ENCODE results near the gene POLN. TPM values are rescaled to one million over a fixed set of nuclear protein-coding genes. Genes with fewer than 3 reads are reported as not detected.
A peak's percentile ranks its signal among the peaks of the same experiment; 100 is the strongest.
"Not testable (repeated sequence)": the region's sequence is repeated elsewhere in the genome, so short reads cannot be mapped to it uniquely, and the experiment has no call there.

POLN gene
- total and polyA plus RNA-seq, 3 experiments from 2014 or later = 0.55 to 1.6 (median 1.5) TPM

DNA sequence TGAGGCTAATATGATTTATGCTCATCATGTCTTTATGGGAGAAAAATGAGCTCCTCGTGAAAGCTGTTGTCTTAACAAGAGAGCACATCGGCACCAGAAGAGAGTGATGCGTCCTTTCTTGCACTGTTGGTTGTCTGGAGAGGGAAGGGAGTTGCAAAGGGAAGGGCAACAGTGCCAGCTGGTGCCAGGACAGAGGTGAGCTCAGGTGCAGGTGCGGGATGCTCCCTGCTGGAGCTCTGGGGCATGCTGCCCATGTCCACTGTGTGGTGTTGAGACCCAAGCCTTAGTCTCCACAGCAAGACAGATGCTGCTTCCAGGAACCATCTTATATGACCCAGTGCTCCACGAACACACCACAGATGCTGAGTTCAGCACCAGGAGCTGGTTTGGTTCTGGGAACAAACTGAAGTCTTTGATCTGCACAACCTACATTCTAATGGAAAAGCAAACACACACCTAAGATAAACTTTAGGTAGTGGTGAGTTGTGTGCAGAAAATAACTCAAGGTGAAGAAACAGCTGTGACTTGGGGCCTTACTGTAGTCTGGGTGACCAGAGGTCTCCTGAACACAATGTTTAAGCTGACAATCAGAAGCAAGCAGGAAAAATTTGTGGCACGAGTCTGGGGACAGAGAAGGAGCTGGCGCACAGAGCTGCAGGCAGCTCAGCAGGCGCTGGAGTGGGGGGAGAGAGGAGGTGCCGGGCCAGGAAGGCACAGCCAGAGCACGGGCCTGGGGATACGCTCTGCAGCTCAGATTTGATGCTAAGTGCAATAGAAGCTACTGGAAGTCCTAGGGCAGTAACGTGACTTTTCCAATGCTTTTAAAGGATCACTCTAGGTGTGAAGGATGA, 73.2 kb downstream of the POLN start:
- peak overlapping the region in 4 of 8 donors; percentile 24 to 63 (median 50) for H3K27ac Mint-ChIP-seq
- peaks cover 21 to 22% (median 22%) of the 10 kb centered on the region in 3 donors for H3K4me1 Mint-ChIP-seq
- no peak for DNase-seq
- Histone ChIP-seq H3K9me3 (ENCODE audit: low read length) (no peaks in the 10 kb centered on the region), H3K27ac (ENCODE audit: low read depth, low read length) (no peak overlapping the region), H3K4me1 (ENCODE audit: insufficient read depth, low read length) (peaks cover 5% of the 10 kb centered on the region), H3K4me3 (ENCODE audit: low read length) (no peak overlapping the region), H3K36me3 (ENCODE audit: insufficient read depth, low read length) (no peaks in the 10 kb centered on the region), H3K27me3 (ENCODE audit: insufficient read depth, low read length, poor library complexity, severe bottlenecking) (no peaks in the 10 kb centered on the region)
- no peaks in the 10 kb centered on the region for H3K9me3 Mint-ChIP-seq
- H3K36me3 Mint-ChIP-seq = peaks cover 0 to 18% (median 3%) of the 10 kb centered on the region in 3 donors
- H3K4me3 Mint-ChIP-seq = no peak overlapping the region
- ChIA-PET CTCF (no interaction called here), POLR2A (no interaction called here)
- no peaks in the 10 kb centered on the region for H3K27me3 Mint-ChIP-seq

DNA sequence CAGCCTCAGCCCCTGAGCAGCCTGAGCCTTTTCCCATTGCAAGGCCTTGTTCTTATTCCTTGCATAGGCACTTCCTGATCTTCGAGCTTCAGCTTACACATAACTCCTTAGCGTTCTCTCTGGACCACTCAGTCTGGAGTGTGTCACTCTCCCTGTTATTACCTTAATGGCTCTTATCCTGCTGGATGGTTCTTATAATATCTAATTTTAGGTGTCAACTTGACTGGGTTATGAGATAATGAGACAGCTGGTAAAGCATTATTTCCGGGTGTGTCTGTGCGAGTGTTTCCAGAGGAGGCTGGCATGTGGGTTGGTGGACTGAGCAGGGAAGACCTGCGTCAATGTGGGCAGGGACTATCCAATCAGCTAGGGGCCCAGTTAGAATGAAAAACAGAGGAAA, 75.7 kb downstream of the POLN start:
- H3K9me3 ChIP-seq (ENCODE audit: low read length) = no peaks in the 10 kb centered on the region
- DNase-seq = no peak
- ChIA-PET POLR2A (no interaction called here), CTCF (no interaction called here)
- Mint-ChIP-seq H3K9me3 (no peaks in the 10 kb centered on the region), H3K36me3 (peaks cover 0 to 18% (median 3%) of the 10 kb centered on the region in 3 donors), H3K27me3 (no peaks in the 10 kb centered on the region), H3K4me1 (peaks cover 0 to 1% (median 0%) of the 10 kb centered on the region in 3 donors), H3K4me3 (no peak overlapping the region), H3K27ac (no peak overlapping the region)
- no peaks in the 10 kb centered on the region for H3K4me1 ChIP-seq (ENCODE audit: insufficient read depth, low read length)
- no peaks in the 10 kb centered on the region for H3K27me3 ChIP-seq (ENCODE audit: insufficient read depth, low read length, poor library complexity, severe bottlenecking)
- no peaks in the 10 kb centered on the region for H3K36me3 ChIP-seq (ENCODE audit: insufficient read depth, low read length)
- no peak overlapping the region for H3K27ac ChIP-seq (ENCODE audit: low read depth, low read length)
- no peak overlapping the region for H3K4me3 ChIP-seq (ENCODE audit: low read length)

DNA sequence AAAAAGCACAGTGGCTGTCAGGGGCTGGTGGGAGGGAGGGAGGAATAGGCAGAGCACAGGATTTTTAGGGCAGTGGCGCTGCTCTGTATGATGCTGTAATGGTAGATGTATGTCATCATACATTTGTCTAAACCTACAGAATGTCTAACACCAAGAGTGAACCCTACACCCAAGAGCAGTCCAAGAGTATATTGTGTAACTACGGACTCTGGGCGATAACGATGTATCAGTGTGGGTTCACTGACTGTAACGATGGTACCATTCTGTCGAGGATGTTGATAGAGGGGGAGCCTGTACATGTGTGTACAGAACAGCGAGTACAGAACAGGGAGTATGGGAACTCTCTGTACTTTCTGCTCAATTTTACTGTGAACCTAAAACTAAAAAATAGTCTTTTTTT, 76.5 kb downstream of the POLN start:
- Histone ChIP-seq H3K4me3 (ENCODE audit: low read length) (no peak overlapping the region), H3K27me3 (ENCODE audit: insufficient read depth, low read length, poor library complexity, severe bottlenecking) (no peaks in the 10 kb centered on the region), H3K27ac (ENCODE audit: low read depth, low read length) (no peak overlapping the region), H3K9me3 (ENCODE audit: low read length) (no peaks in the 10 kb centered on the region), H3K4me1 (ENCODE audit: insufficient read depth, low read length) (no peaks in the 10 kb centered on the region), H3K36me3 (ENCODE audit: insufficient read depth, low read length) (no peaks in the 10 kb centered on the region)
- CTCF ChIA-PET = no interaction called here
- no peak overlapping the region for H3K27ac Mint-ChIP-seq
- H3K9me3 Mint-ChIP-seq = no peaks in the 10 kb centered on the region
- POLR2A ChIA-PET = no interaction called here
- no peaks in the 10 kb centered on the region for H3K4me1 Mint-ChIP-seq
- H3K4me3 Mint-ChIP-seq = no peak overlapping the region
- DNase-seq = no peak
- H3K36me3 Mint-ChIP-seq = peaks cover 0 to 15% (median 3%) of the 10 kb centered on the region in 3 donors
- no peaks in the 10 kb centered on the region for H3K27me3 Mint-ChIP-seq

DNA sequence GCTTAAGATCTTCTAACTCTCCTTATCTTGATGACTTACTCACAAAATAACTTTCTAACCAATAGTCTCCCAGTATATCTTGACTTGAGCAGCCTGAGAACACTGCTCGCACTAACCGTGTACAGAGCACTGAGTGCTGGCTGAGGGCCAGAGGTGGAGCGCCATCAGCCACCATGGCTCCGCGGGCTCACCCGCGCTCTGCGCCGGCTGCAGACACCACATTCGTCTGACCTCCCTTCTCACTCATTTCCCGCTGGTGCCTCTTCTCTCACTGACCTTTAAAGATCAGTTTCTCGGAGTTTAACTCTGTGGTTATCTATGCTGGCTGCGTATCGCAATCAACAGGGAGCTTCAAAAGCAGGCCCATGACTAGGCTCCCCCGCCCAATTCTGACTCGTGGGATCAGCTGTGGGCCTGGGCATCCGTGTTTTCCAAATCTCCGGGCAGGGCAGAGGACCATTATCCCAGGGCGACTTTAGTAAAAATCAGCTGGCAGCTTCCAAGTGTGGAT, 78.6 kb downstream of the POLN start:
- no peaks in the 10 kb centered on the region for H3K9me3 Mint-ChIP-seq
- no peak overlapping the region for H3K4me3 ChIP-seq (ENCODE audit: low read length)
- DNase-seq = no peak
- no peak overlapping the region for H3K27ac Mint-ChIP-seq
- H3K27me3 ChIP-seq (ENCODE audit: insufficient read depth, low read length, poor library complexity, severe bottlenecking) = no peaks in the 10 kb centered on the region
- H3K4me3 Mint-ChIP-seq = no peak overlapping the region
- POLR2A ChIA-PET = no interaction called here
- CTCF ChIA-PET = no interaction called here
- peaks cover 0 to 13% (median 3%) of the 10 kb centered on the region in 3 donors for H3K36me3 Mint-ChIP-seq
- no peaks in the 10 kb centered on the region for H3K9me3 ChIP-seq (ENCODE audit: low read length)
- no peaks in the 10 kb centered on the region for H3K4me1 Mint-ChIP-seq
- H3K27me3 Mint-ChIP-seq = no peaks in the 10 kb centered on the region
- H3K4me1 ChIP-seq (ENCODE audit: insufficient read depth, low read length) = no peaks in the 10 kb centered on the region
- no peak overlapping the region for H3K27ac ChIP-seq (ENCODE audit: low read depth, low read length)
- H3K36me3 ChIP-seq (ENCODE audit: insufficient read depth, low read length) = no peaks in the 10 kb centered on the region

DNA sequence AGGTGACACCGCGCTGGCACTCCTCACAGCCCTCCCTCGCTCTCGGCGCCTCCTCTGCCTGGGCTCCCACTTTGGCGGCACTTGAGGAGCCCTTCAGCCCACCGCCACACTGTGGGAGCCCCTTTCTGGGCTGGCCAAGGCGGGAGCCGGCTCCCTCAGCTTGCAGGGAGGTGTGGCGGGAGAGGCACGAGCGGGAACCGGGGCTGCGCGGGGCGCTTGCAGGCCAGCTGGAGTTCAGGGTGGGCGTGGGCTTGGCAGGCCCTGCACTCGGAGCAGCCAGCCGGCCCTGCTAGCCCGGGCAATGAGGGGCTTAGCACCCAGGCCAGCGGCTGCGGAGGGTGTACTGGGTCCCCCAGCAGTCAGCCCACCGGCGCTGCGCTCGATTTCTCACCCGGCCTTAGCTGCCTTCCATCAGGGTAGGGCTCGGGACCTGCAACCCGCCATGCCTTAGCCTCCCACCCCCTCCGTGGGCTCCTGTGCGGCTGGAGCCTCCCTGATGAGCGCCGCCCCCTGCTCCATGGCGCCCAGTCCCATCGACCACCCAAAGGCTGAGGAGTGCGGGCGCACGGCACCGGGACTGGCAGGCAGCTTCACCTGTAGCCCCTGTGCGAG, 80.7 kb downstream of the POLN start:
- H3K27ac Mint-ChIP-seq; H3K36me3 ChIP-seq (ENCODE audit: insufficient read depth, low read length); DNase-seq; CTCF ChIA-PET; H3K4me3 ChIP-seq (ENCODE audit: low read length); POLR2A ChIA-PET; H3K27ac ChIP-seq (ENCODE audit: low read depth, low read length); H3K9me3 ChIP-seq (ENCODE audit: low read length); H3K4me3 Mint-ChIP-seq; H3K36me3 Mint-ChIP-seq; H3K27me3 ChIP-seq (ENCODE audit: insufficient read depth, low read length, poor library complexity, severe bottlenecking); H3K9me3 Mint-ChIP-seq; H3K4me1 Mint-ChIP-seq; H3K4me1 ChIP-seq (ENCODE audit: insufficient read depth, low read length); H3K27me3 Mint-ChIP-seq: not testable (repeated sequence)

DNA sequence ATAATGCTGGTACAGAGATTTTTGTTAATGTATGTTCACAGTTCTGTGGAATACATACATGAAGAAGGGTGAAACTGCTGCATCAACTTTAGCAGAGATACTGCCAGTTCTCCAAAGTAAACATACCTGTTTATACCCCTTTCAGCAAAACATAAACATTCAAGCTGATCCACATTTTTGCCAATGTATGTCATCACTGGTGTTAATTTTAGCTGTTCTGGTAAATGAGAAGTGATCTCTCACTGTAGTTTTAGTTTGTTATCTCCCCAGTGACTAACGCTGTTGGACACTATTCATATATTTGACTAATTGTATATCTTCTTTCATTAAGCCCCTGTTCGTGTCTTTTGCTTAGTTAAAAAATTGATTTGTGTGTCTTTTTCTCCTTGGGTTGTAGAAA, 82.0 kb downstream of the POLN start:
- Histone ChIP-seq H3K9me3 (ENCODE audit: low read length) (no peaks in the 10 kb centered on the region), H3K27ac (ENCODE audit: low read depth, low read length) (no peak overlapping the region), H3K4me1 (ENCODE audit: insufficient read depth, low read length) (no peaks in the 10 kb centered on the region), H3K36me3 (ENCODE audit: insufficient read depth, low read length) (no peaks in the 10 kb centered on the region), H3K4me3 (ENCODE audit: low read length) (no peak overlapping the region), H3K27me3 (ENCODE audit: insufficient read depth, low read length, poor library complexity, severe bottlenecking) (no peaks in the 10 kb centered on the region)
- peaks cover under 1 to 5% (median 3%) of the 10 kb centered on the region in 3 donors for H3K36me3 Mint-ChIP-seq
- no peaks in the 10 kb centered on the region for H3K4me1 Mint-ChIP-seq
- no peak for DNase-seq
- POLR2A ChIA-PET = no interaction called here
- CTCF ChIA-PET = interaction anchor here (1.1 kb wide), 1 partner anchor 10 kb away, joined by 3 read pairs; no protein-coding TSS in a partner anchor
- H3K27me3 Mint-ChIP-seq = no peaks in the 10 kb centered on the region
- no peak overlapping the region for H3K4me3 Mint-ChIP-seq
- peaks cover 0 to 3% (median 0%) of the 10 kb centered on the region in 5 donors for H3K9me3 Mint-ChIP-seq
- H3K27ac Mint-ChIP-seq = no peak overlapping the region

DNA sequence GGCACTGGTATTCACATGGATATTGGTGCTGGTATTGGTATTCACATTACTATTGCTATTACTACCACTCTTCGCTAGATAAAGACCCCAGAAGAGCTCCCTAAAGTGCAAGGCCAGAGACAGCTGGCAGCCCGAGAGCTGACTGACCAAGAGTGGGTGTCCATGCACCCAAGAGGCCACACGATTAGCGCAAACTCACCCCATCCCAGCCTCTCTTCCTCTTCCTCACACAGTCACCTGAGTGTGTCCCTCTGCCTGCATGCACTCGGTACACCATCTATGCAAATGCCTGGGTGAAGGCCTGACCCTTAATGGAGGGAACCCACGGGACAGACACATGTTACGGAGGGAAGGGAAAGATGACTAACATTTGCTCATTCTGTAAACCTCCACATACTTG, 86.7 kb downstream of the POLN start:
- POLR2A ChIA-PET = no interaction called here
- CTCF ChIA-PET = no interaction called here
- H3K27ac Mint-ChIP-seq = no peak overlapping the region

DNA sequence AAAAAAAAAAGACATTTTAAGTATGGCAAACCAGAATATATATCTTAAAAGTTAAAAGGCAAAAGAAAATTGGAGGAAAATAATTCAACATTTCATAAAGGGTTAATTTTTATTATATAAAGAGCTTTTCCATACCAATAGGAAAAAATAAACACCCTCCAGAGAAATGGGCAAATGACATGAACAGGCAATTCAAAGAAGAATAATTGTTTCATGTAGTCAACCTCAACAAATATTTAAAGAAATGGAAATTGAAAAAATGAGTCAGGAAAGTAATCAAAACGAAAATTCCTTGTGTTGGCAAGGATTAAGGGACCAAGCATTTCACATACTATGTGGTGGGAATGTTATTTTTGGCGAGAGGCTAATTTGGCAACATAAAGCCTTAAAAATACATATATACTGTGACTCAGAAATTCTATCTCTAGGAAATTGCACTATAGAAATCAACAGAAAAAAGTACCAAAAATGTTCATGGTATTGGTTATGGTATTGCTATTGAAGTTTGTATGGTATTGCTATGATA, 87.6 kb downstream of the POLN start:
- CTCF ChIA-PET = no interaction called here
- H3K9me3 Mint-ChIP-seq = peaks cover 0 to 5% (median 3%) of the 10 kb centered on the region in 5 donors
- no peaks in the 10 kb centered on the region for H3K4me1 ChIP-seq (ENCODE audit: insufficient read depth, low read length)
- no peaks in the 10 kb centered on the region for H3K27me3 Mint-ChIP-seq
- no peak overlapping the region for H3K27ac ChIP-seq (ENCODE audit: low read depth, low read length)
- no peaks in the 10 kb centered on the region for H3K36me3 ChIP-seq (ENCODE audit: insufficient read depth, low read length)
- no peaks in the 10 kb centered on the region for H3K4me1 Mint-ChIP-seq
- no peak overlapping the region for H3K4me3 Mint-ChIP-seq
- H3K4me3 ChIP-seq (ENCODE audit: low read length) = no peak overlapping the region
- no peaks in the 10 kb centered on the region for H3K9me3 ChIP-seq (ENCODE audit: low read length)
- POLR2A ChIA-PET = no interaction called here
- H3K27ac Mint-ChIP-seq = no peak overlapping the region
- no peaks in the 10 kb centered on the region for H3K27me3 ChIP-seq (ENCODE audit: insufficient read depth, low read length, poor library complexity, severe bottlenecking)
- DNase-seq = no peak
- H3K36me3 Mint-ChIP-seq = peaks cover 0 to 12% (median 0%) of the 10 kb centered on the region in 3 donors

More for the DNA sequence above, 86.7 kb downstream of the POLN start:
- Histone ChIP-seq H3K36me3 (ENCODE audit: insufficient read depth, low read length) (no peaks in the 10 kb centered on the region), H3K4me1 (ENCODE audit: insufficient read depth, low read length) (no peaks in the 10 kb centered on the region), H3K9me3 (ENCODE audit: low read length) (no peaks in the 10 kb centered on the region), H3K27ac (ENCODE audit: low read depth, low read length) (no peak overlapping the region), H3K27me3 (ENCODE audit: insufficient read depth, low read length, poor library complexity, severe bottlenecking) (no peaks in the 10 kb centered on the region), H3K4me3 (ENCODE audit: low read length) (no peak overlapping the region)
- peaks cover 0 to 12% (median 0%) of the 10 kb centered on the region in 3 donors for H3K36me3 Mint-ChIP-seq
- no peak overlapping the region for H3K4me3 Mint-ChIP-seq
- no peak for DNase-seq
- no peaks in the 10 kb centered on the region for H3K27me3 Mint-ChIP-seq
- peaks cover 0 to 5% (median 3%) of the 10 kb centered on the region in 5 donors for H3K9me3 Mint-ChIP-seq
- H3K4me1 Mint-ChIP-seq = no peaks in the 10 kb centered on the region

Data from CD8-positive, alpha-beta memory T cell (primary cell).